IMR-90 (cell line): ENCODE measurements around the gene CGGBP1.
"Not testable (repeated sequence)": the region's sequence is repeated elsewhere in the genome, so short reads cannot be mapped to it uniquely, and the experiment has no call there.

Experiments
- BHLHE40 ChIP-seq: fragments of 150-350 bp; IDR thresholded peaks from 2 replicates; pipeline ENCODE4 v1.6.1; 2016; ENCODE audit warnings: mild to moderate bottlenecking, low read depth, low read length
- CEBPB ChIP-seq: IDR thresholded peaks from 2 replicates; pipeline ENCODE4 v1.6.1; 2012; ENCODE audit warnings: low read depth, low read length, improper control_type of control experiment
- RCOR1 ChIP-seq: IDR thresholded peaks from 2 replicates; pipeline ENCODE4 v1.6.1; 2012; ENCODE audit warnings: mild to moderate bottlenecking, low read length, improper control_type of control experiment; ENCODE audit not compliant: insufficient replicate concordance
- RFX5 ChIP-seq: IDR thresholded peaks from 2 replicates; pipeline ENCODE4 v1.8.0; 2012; ENCODE audit warnings: low read depth, mild to moderate bottlenecking, low read length, moderate library complexity
- TF ChIP-seq, protein P1 (sequence below): conservative IDR thresholded peaks from 2 replicates; pipeline ENCODE4 v1.5.1; 2012; ENCODE audit warnings: mild to moderate bottlenecking, low read depth, low read length, improper control_type of control experiment
- TF ChIP-seq, protein P2 (sequence below): fragments of 150-350 bp; IDR thresholded peaks from 2 replicates; pipeline ENCODE4 v1.6.1; 2016; ENCODE audit warnings: low read depth, mild to moderate bottlenecking, low read length, moderate library complexity, borderline replicate concordance

DNA sequence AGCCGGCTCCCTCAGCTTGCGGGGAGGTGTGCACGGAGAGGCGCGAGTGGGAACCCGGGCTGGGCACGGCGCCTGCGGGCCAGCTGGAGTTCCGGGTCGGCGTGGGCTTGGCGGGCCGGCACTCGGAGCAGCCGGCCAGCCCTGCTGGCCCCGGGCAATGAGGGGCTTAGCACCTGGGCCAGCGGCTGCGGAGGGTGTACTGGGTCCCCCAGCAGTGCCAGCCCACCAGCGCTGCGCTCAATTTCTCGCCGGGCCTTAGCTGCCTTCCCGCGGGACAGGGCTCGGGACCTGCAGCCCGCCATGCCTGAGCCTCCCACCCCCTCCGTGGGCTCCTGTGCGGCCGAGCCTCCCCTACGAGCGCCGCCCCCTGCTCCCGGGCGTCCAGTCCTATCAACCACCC is 43.1 kb downstream of the CGGBP1 start:
- TF ChIP-seq RCOR1, CEBPB, BHLHE40, RFX5: not testable (repeated sequence)
- TF ChIP-seq, protein P1, sequence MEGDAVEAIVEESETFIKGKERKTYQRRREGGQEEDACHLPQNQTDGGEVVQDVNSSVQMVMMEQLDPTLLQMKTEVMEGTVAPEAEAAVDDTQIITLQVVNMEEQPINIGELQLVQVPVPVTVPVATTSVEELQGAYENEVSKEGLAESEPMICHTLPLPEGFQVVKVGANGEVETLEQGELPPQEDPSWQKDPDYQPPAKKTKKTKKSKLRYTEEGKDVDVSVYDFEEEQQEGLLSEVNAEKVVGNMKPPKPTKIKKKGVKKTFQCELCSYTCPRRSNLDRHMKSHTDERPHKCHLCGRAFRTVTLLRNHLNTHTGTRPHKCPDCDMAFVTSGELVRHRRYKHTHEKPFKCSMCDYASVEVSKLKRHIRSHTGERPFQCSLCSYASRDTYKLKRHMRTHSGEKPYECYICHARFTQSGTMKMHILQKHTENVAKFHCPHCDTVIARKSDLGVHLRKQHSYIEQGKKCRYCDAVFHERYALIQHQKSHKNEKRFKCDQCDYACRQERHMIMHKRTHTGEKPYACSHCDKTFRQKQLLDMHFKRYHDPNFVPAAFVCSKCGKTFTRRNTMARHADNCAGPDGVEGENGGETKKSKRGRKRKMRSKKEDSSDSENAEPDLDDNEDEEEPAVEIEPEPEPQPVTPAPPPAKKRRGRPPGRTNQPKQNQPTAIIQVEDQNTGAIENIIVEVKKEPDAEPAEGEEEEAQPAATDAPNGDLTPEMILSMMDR = not testable (repeated sequence)
- TF ChIP-seq, protein P2, sequence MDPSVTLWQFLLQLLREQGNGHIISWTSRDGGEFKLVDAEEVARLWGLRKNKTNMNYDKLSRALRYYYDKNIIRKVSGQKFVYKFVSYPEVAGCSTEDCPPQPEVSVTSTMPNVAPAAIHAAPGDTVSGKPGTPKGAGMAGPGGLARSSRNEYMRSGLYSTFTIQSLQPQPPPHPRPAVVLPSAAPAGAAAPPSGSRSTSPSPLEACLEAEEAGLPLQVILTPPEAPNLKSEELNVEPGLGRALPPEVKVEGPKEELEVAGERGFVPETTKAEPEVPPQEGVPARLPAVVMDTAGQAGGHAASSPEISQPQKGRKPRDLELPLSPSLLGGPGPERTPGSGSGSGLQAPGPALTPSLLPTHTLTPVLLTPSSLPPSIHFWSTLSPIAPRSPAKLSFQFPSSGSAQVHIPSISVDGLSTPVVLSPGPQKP = not testable (repeated sequence)
